ENCODE measurements around the gene KRT77. TPM values are rescaled to one million over a fixed set of nuclear protein-coding genes. Genes with fewer than 3 reads are reported as not detected.

Gene KRT77
- polyA plus RNA-seq, 4 donors: 0.01 to 0.86 TPM; not detected in 2

DNA sequence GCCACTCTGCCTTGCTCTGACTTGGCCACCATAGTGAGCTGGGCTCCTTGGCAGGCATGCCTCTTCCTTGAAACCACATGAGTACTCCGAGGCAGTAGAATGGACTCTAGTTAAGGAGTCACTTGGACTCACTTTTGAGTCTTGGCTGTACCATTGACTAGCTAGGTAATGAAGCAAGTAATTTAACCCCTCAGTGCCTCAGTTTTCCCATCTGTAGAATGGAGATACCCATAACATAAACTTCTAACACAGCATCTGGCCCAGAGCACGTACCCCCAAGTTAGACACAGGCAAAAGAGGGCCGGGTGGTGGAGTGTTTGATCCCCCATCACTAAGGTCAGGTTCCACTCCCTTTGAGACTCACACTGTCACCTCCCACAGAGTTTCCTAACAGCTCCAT lies 8.3 kb downstream of the KRT77 start:
- 74 to 87% (median 84%) methylated on average over 3 of the region's 3 CpGs for WGBS, 3 donors
- H3K4me3 ChIP-seq (ENCODE audit: low read depth in 1 of 3, low read length in 3 of 3): no peak overlapping the region
- peaks cover 0 to 2% (median 0%) of the 10 kb centered on the region in 3 donors for H3K4me1 ChIP-seq (ENCODE audit: control insufficient read depth in 3 of 3, insufficient read depth in 2 of 3, low read depth in 1 of 3, low read length in 2 of 3)
- H3K9me3 ChIP-seq (ENCODE audit: control insufficient read depth in 2 of 2, insufficient read depth in 1 of 2, low read depth in 1 of 2, low read length in 1 of 2): no peaks in the 10 kb centered on the region
- DNase-seq (no peak), FAIRE-seq (no peak)
- peaks cover 0 to 47% (median 10%) of the 10 kb centered on the region in 3 donors for H3K27me3 ChIP-seq (ENCODE audit: control insufficient read depth in 3 of 3, insufficient read depth in 3 of 3, low read length in 3 of 3)
- no peak overlapping the region for H3K27ac ChIP-seq (ENCODE audit: low read depth in 1 of 3, low read length in 2 of 3)
- H3K36me3 ChIP-seq (ENCODE audit: control insufficient read depth in 3 of 3, insufficient read depth in 2 of 3, low read depth in 1 of 3, low read length in 3 of 3): no peaks in the 10 kb centered on the region

DNA sequence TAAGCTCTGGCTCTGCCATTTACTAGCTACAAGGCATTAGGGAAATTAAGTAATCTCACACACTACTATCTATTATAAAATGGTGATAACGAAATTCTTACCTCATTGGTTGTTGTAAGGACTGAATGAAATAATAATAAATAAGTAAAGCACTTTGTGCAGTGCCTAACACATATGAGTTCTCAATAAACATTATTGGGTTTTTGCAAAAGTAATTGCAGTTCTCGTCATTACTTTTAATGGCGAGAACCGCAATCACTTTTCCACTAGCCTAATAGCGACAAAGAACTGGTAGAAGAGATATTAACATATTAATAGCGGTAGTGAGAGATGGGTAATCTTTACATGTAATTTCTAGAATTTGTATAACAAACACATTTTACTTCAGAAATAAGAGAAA lies 9.2 kb downstream of the KRT77 start:
- H3K27ac ChIP-seq (ENCODE audit: low read depth in 1 of 3, low read length in 2 of 3): no peak overlapping the region
- no peaks in the 10 kb centered on the region for H3K9me3 ChIP-seq (ENCODE audit: control insufficient read depth in 2 of 2, insufficient read depth in 1 of 2, low read depth in 1 of 2, low read length in 1 of 2)
- DNase-seq: no peak
- peaks cover 0 to 52% (median 10%) of the 10 kb centered on the region in 3 donors for H3K27me3 ChIP-seq (ENCODE audit: control insufficient read depth in 3 of 3, insufficient read depth in 3 of 3, low read length in 3 of 3)
- WGBS, 3 donors: 76 to 84% (median 84%) methylated on average over 6 of the region's 6 CpGs
- no peaks in the 10 kb centered on the region for H3K36me3 ChIP-seq (ENCODE audit: control insufficient read depth in 3 of 3, insufficient read depth in 2 of 3, low read depth in 1 of 3, low read length in 3 of 3)
- peaks cover 0 to 2% (median 0%) of the 10 kb centered on the region in 3 donors for H3K4me1 ChIP-seq (ENCODE audit: control insufficient read depth in 3 of 3, insufficient read depth in 2 of 3, low read depth in 1 of 3, low read length in 2 of 3)
- no peak overlapping the region for H3K4me3 ChIP-seq (ENCODE audit: low read depth in 1 of 3, low read length in 3 of 3)
- FAIRE-seq: no peak

DNA sequence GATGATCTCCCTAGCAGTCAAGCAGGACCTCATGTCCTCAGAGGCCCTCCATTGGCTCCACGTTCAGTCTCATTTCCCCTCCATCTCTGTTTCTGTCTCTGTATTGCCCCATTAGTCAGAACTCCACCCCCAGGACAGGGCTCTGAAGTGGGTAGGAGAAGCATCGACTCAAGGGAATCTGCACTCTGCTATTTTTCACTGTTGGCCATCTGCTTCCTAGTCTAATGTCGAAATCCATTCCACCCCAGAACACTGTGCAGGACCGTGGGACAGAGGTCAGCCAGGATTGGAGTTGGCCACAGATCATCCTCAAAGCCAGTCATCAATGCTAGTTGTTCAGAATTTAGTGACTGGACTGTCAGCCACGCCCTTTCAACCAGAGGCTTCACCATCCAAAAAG lies 10.1 kb downstream of the KRT77 start:
- no peak for DNase-seq
- Histone ChIP-seq H3K27me3 (ENCODE audit: control insufficient read depth in 3 of 3, insufficient read depth in 3 of 3, low read length in 3 of 3) (peaks cover 0 to 58% (median 12%) of the 10 kb centered on the region in 3 donors), H3K9me3 (ENCODE audit: control insufficient read depth in 2 of 2, insufficient read depth in 1 of 2, low read depth in 1 of 2, low read length in 1 of 2) (no peaks in the 10 kb centered on the region), H3K27ac (ENCODE audit: low read depth in 1 of 3, low read length in 2 of 3) (no peak overlapping the region), H3K36me3 (ENCODE audit: control insufficient read depth in 3 of 3, insufficient read depth in 2 of 3, low read depth in 1 of 3, low read length in 3 of 3) (no peaks in the 10 kb centered on the region), H3K4me1 (ENCODE audit: control insufficient read depth in 3 of 3, insufficient read depth in 2 of 3, low read depth in 1 of 3, low read length in 2 of 3) (no peaks in the 10 kb centered on the region), H3K4me3 (ENCODE audit: low read depth in 1 of 3, low read length in 3 of 3) (no peak overlapping the region)
- 68 to 72% (median 72%) methylated on average over 5 of the region's 5 CpGs for WGBS, 3 donors
- no peak for FAIRE-seq

DNA sequence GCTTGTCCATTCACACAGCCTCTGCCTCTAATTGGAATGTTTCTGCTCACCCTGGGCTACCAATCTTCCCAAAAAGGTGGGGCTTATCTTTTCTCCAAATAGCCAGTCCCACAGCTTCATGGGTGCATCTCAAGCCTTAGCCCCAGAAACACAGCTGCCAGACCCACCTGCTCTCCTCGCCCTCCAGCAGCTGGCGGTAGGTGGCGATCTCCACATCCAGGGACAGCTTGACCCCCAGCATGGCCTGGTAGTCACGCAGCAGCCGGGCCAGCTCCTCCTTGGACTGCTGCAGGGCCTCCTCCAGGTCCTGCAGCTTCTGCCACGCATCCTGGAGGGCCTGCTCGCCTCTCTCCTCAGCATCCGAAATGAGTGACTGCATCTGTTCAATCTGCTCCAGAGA lies 11.1 kb downstream of the KRT77 start:
- FAIRE-seq (no peak), DNase-seq (no peak)
- WGBS, 3 donors: 70 to 88% (median 86%) methylated on average over 8 of the region's 8 CpGs
- H3K36me3 ChIP-seq (ENCODE audit: control insufficient read depth in 3 of 3, insufficient read depth in 2 of 3, low read depth in 1 of 3, low read length in 3 of 3): no peaks in the 10 kb centered on the region
- peaks cover 0 to 2% (median 0%) of the 10 kb centered on the region in 3 donors for H3K4me1 ChIP-seq (ENCODE audit: control insufficient read depth in 3 of 3, insufficient read depth in 2 of 3, low read depth in 1 of 3, low read length in 2 of 3)
- no peak overlapping the region for H3K27ac ChIP-seq (ENCODE audit: low read depth in 1 of 3, low read length in 2 of 3)
- no peaks in the 10 kb centered on the region for H3K9me3 ChIP-seq (ENCODE audit: control insufficient read depth in 2 of 2, insufficient read depth in 1 of 2, low read depth in 1 of 2, low read length in 1 of 2)
- no peak overlapping the region for H3K4me3 ChIP-seq (ENCODE audit: low read depth in 1 of 3, low read length in 3 of 3)
- H3K27me3 ChIP-seq (ENCODE audit: control insufficient read depth in 3 of 3, insufficient read depth in 3 of 3, low read length in 3 of 3): peaks cover 0 to 62% (median 15%) of the 10 kb centered on the region in 3 donors

DNA sequence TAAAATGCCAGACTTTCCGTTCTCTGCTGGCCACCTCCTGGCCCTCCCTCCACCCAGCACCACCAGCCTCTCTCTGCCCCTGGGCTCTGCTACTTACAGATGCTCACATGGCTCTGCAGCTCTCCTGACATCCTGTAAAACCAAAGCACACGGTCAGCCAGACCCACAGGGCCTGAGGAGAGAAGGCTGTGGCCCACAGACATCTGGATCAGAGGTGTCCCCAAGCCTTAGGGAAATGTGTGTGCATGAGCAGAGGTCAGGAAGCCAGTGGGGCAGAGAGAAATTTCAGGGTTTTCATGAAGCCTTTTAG lies 11.5 kb downstream of the KRT77 start:
- Histone ChIP-seq H3K27me3 (ENCODE audit: control insufficient read depth in 3 of 3, insufficient read depth in 3 of 3, low read length in 3 of 3) (peaks cover 0 to 62% (median 15%) of the 10 kb centered on the region in 3 donors), H3K4me1 (ENCODE audit: control insufficient read depth in 3 of 3, insufficient read depth in 2 of 3, low read depth in 1 of 3, low read length in 2 of 3) (peaks cover 0 to 2% (median 0%) of the 10 kb centered on the region in 3 donors), H3K9me3 (ENCODE audit: control insufficient read depth in 2 of 2, insufficient read depth in 1 of 2, low read depth in 1 of 2, low read length in 1 of 2) (no peaks in the 10 kb centered on the region), H3K4me3 (ENCODE audit: low read depth in 1 of 3, low read length in 3 of 3) (no peak overlapping the region), H3K36me3 (ENCODE audit: control insufficient read depth in 3 of 3, insufficient read depth in 2 of 3, low read depth in 1 of 3, low read length in 3 of 3) (no peaks in the 10 kb centered on the region), H3K27ac (ENCODE audit: low read depth in 1 of 3, low read length in 2 of 3) (no peak overlapping the region)
- no peak for DNase-seq
- no peak for FAIRE-seq
- 56 to 71% (median 60%) methylated on average over 2 of the region's 2 CpGs for WGBS, 3 donors

DNA sequence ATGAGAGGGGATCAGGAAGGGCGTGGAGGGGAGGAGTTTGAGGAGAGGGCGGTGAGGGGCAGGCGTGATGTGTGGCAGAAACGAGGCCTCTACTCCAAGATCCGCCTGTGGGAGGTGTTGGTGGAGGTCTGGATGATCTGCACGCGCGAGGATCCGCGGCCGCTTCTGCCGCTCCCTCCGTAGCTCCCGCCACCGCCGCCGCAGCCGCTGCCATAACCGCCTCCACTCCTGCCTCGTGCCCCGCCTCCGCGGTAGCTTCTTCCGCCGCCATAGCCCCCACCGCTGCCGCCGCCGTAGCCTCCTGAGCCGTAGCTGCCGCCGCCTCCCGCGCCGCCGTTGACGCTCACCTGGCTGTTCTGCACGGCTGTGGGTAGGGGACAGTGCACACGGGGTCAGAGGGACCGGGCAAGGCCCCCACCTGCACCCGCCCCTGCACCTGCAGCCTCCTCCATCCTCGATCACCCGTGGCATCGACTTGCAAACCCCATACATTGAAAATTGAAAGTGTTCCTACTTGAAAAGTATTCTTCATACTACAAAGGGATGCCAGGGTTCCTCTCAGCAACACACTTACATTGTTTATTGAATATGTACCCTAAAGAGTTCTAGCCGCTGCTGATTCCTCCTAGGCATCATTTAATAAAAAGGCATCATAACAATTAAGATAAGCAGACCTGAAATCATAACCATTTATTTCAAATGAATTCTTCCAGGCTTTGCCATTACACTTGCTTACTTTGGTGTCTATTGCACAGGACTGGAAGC lies 12.1 kb downstream of the KRT77 start:
- Histone ChIP-seq H3K4me3 (ENCODE audit: low read depth in 1 of 3, low read length in 3 of 3) (peak overlapping the region in 1 of 3 donors; percentile 30), H3K27me3 (ENCODE audit: control insufficient read depth in 3 of 3, insufficient read depth in 3 of 3, low read length in 3 of 3) (peaks cover 0 to 60% (median 15%) of the 10 kb centered on the region in 3 donors), H3K4me1 (ENCODE audit: control insufficient read depth in 3 of 3, insufficient read depth in 2 of 3, low read depth in 1 of 3, low read length in 2 of 3) (peaks cover 0 to 2% (median 0%) of the 10 kb centered on the region in 3 donors), H3K27ac (ENCODE audit: low read depth in 1 of 3, low read length in 2 of 3) (no peak overlapping the region), H3K36me3 (ENCODE audit: control insufficient read depth in 3 of 3, insufficient read depth in 2 of 3, low read depth in 1 of 3, low read length in 3 of 3) (no peaks in the 10 kb centered on the region), H3K9me3 (ENCODE audit: control insufficient read depth in 2 of 2, insufficient read depth in 1 of 2, low read depth in 1 of 2, low read length in 1 of 2) (no peaks in the 10 kb centered on the region)
- WGBS, 3 donors: 2 to 3% (median 3%) methylated on average over 33 to 45 of the region's 45 CpGs
- DNase-seq: peak in 1 of 2 donors; percentile 39
- FAIRE-seq: no peak

DNA sequence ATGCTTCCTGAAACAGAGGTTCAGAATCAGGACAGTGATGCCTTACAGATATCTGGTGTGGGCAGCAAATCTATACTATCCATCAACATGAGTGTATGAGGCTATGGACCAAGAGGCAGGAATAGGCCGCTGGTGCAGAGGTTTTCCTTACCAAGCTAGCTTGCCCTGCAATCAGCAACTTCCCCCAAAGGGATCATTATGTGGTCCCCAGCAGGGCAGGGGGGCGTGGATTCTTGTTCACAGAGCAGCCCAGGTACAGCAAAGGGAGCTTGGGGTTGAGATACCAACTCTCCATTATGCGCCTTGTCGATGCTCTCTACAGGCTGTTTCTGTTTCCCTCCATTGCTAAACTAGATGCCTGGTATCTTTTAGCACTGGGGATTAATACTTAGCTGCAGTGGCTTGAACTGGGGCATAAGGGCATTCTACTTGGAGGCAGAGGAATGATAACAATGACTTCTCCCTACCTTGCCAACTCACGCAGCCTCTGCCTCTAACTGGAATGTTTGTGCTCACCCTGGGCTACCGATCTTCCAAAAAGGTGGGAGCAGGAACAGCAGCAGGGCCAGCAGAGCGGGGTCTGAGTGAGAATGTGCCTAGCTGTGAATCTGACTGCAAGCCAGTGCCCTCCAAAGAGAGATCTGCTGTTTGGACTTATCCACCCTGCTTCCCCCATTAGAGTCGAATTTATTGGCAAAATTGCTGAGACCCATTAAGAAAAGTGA lies 12.8 kb downstream of the KRT77 start:
- no peak for FAIRE-seq
- Histone ChIP-seq H3K27me3 (ENCODE audit: control insufficient read depth in 3 of 3, insufficient read depth in 3 of 3, low read length in 3 of 3) (peaks cover 0 to 54% (median 15%) of the 10 kb centered on the region in 3 donors), H3K9me3 (ENCODE audit: control insufficient read depth in 2 of 2, insufficient read depth in 1 of 2, low read depth in 1 of 2, low read length in 1 of 2) (no peaks in the 10 kb centered on the region), H3K36me3 (ENCODE audit: control insufficient read depth in 3 of 3, insufficient read depth in 2 of 3, low read depth in 1 of 3, low read length in 3 of 3) (no peaks in the 10 kb centered on the region), H3K4me1 (ENCODE audit: control insufficient read depth in 3 of 3, insufficient read depth in 2 of 3, low read depth in 1 of 3, low read length in 2 of 3) (peaks cover 0 to 2% (median 0%) of the 10 kb centered on the region in 3 donors), H3K27ac (ENCODE audit: low read depth in 1 of 3, low read length in 2 of 3) (no peak overlapping the region), H3K4me3 (ENCODE audit: low read depth in 1 of 3, low read length in 3 of 3) (no peak overlapping the region)
- DNase-seq: no peak
- WGBS, 3 donors: 61 to 68% (median 64%) methylated on average over 8 of the region's 8 CpGs

DNA sequence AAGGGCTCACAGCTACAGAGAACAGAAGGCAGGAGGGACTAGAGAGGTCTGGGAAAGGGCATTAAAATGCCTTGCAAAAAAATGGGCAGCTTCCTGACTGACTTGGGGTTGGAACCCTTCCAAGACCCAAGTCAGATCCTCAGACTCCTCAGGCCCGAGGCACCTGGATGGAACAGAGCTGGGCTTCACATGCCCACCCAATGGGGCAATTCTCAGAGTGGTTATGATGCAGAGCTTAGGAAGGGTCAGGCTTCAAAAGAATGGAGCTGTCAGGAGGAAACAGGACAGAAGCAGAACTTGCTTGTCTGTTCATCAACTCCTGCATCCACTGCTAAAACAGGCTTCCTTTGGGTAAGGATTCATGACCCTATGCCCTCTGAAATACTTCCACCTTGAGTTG lies 13.4 kb downstream of the KRT77 start:
- no peak for FAIRE-seq
- 60 to 72% (median 61%) methylated on average over 1 of the region's 1 CpG for WGBS, 3 donors
- H3K27me3 ChIP-seq (ENCODE audit: control insufficient read depth in 3 of 3, insufficient read depth in 3 of 3, low read length in 3 of 3): peaks cover 0 to 48% (median 15%) of the 10 kb centered on the region in 3 donors

More for the DNA sequence above, 13.4 kb downstream of the KRT77 start:
- H3K9me3 ChIP-seq (ENCODE audit: control insufficient read depth in 2 of 2, insufficient read depth in 1 of 2, low read depth in 1 of 2, low read length in 1 of 2): no peaks in the 10 kb centered on the region
- H3K27ac ChIP-seq (ENCODE audit: low read depth in 1 of 3, low read length in 2 of 3): no peak overlapping the region
- DNase-seq: no peak
- H3K4me1 ChIP-seq (ENCODE audit: control insufficient read depth in 3 of 3, insufficient read depth in 2 of 3, low read depth in 1 of 3, low read length in 2 of 3): peaks cover 0 to 2% (median 0%) of the 10 kb centered on the region in 3 donors
- no peak overlapping the region for H3K4me3 ChIP-seq (ENCODE audit: low read depth in 1 of 3, low read length in 3 of 3)
- no peaks in the 10 kb centered on the region for H3K36me3 ChIP-seq (ENCODE audit: control insufficient read depth in 3 of 3, insufficient read depth in 2 of 3, low read depth in 1 of 3, low read length in 3 of 3)

Data from small intestine (tissue), 7 donors.